Stimulated activated CD8-positive, alpha-beta memory T cell treated with anti-CD3 and anti-CD28 coated beads, Interleukin-7, amount 100 ng/mL, for 48 hours (primary cell): ENCODE results near the gene FLYWCH1.
A peak's percentile ranks its signal among the peaks of the same experiment; 100 is the strongest.

Source experiments
- DNase-seq, 2 donors: peaks; one replicate each; pipeline ENCODE4 v3.0.0-alpha.2; 2020; ENCODE audit warnings: low read depth in 1 of 2; ENCODE audit errors: extremely low read depth in 1 of 2

Gene FLYWCH1

GRCh38 chr16:2899564-2900072 is 12.1 kb upstream of the FLYWCH1 start:
- DNase-seq = no peak

- no peak for DNase-seq
Measured at GRCh38 chr16:2900526-2901075, 11.1 kb upstream of the FLYWCH1 start.

- DNase-seq = no peak
Measured at GRCh38 chr16:2902337-2903130, 9.2 kb upstream of the FLYWCH1 start.

- DNase-seq = peak; percentile 55 to 65
Measured at GRCh38 chr16:2904100-2904921, 7.4 kb upstream of the FLYWCH1 start.

GRCh38 chr16:2904922-2905240 is 6.8 kb upstream of the FLYWCH1 start:
- DNase-seq = no peak

- DNase-seq = peak; percentile 97 to 99
Measured at GRCh38 chr16:2905241-2905987, 6.3 kb upstream of the FLYWCH1 start.

GRCh38 chr16:2905988-2906387 is 5.7 kb upstream of the FLYWCH1 start:
- no peak for DNase-seq

GRCh38 chr16:2907084-2907753 is 4.5 kb upstream of the FLYWCH1 start:
- peak; percentile 16 to 32 for DNase-seq

- no peak for DNase-seq
Measured at GRCh38 chr16:2910441-2910969, 1.2 kb upstream of the FLYWCH1 start.

GRCh38 chr16:2912330-2913199 is 834 bp downstream of the FLYWCH1 start:
- DNase-seq = no peak

- no peak for DNase-seq
Measured at GRCh38 chr16:2913603-2914002, 1.9 kb downstream of the FLYWCH1 start.

GRCh38 chr16:2914233-2914632 is 2.5 kb downstream of the FLYWCH1 start:
- DNase-seq = no peak

- DNase-seq = no peak
Measured at GRCh38 chr16:2915196-2915929, 3.6 kb downstream of the FLYWCH1 start.

GRCh38 chr16:2919511-2920255 is 8.0 kb downstream of the FLYWCH1 start:
- DNase-seq = no peak

- DNase-seq = no peak
Measured at GRCh38 chr16:2923481-2923880, 11.8 kb downstream of the FLYWCH1 start.

- DNase-seq = no peak
Measured at GRCh38 chr16:2924901-2925755, 13.4 kb downstream of the FLYWCH1 start.
